Spleen (tissue), 7 donors: ENCODE results near the gene CCDC50.

Experiments used
- CTCF ChIP-seq, 11 experiments: fragments of 200-600 bp in 7 of 11; fragments of 450-650 bp in 4 of 11; sonication (generic) in 4 of 11; IDR thresholded peaks in 8 of 11; conservative IDR thresholded peaks in 3 of 11; 1 replicate in 7 of 11; 2 replicates in 4 of 11; pipeline versions ENCODE4 v1.4.0 to v1.8.0; 2016 to 2021; ENCODE audit warnings: antibody characterized with exemption in 11 of 11, inconsistent platforms in 4 of 11, mild to moderate bottlenecking in 1 of 11
- POLR2A ChIP-seq, 3 donors: fragments of 450-650 bp; IDR thresholded peaks; one replicate each; pipeline ENCODE4 v1.5.1; 2017; ENCODE audit warnings: antibody characterized with exemption in 3 of 3, mild to moderate bottlenecking in 1 of 3
- POLR2AphosphoS5 ChIP-seq, 3 donors: sonication (generic); formaldehyde crosslinking; IDR thresholded peaks; one replicate each; pipeline ENCODE4 v1.5.1; 2017; ENCODE audit warnings: antibody characterized with exemption in 3 of 3
- donor health status: DM: no; HTN: no; CAD: no; lungs with moderate emphysema.
- donor health status: DM: no; HTN: no; CAD: no.
- donor health status: DM: no; HTN: no; CAD: no.

- no peak for TF ChIP-seq CTCF (IDR thresholded peaks at IDR 0.05 in 8 of 11, conservative IDR thresholded peaks at IDR 0.05 in 3 of 11)
- no peak for TF ChIP-seq POLR2A (IDR thresholded peaks at IDR 0.05)
- TF ChIP-seq POLR2AphosphoS5 (IDR thresholded peaks at IDR 0.05): no peak
These were observed 8.9 kb downstream of the CCDC50 start for GRCh38 chr3:191338177-191338488.
